HG03066 (cell line): ENCODE data around the gene HERC2.
"Not testable (repeated sequence)": the region's sequence is repeated elsewhere in the genome, so short reads cannot be mapped to it uniquely, and the experiment has no call there.

Experiments
- ATAC-seq: cut with Tn5 transposase; IDR thresholded peaks from one replicate; pipeline ENCODE4 v1.9.1; 2021; ENCODE audit warnings: low read depth; ENCODE audit not compliant: unreplicated experiment

Gene HERC2

DNA sequence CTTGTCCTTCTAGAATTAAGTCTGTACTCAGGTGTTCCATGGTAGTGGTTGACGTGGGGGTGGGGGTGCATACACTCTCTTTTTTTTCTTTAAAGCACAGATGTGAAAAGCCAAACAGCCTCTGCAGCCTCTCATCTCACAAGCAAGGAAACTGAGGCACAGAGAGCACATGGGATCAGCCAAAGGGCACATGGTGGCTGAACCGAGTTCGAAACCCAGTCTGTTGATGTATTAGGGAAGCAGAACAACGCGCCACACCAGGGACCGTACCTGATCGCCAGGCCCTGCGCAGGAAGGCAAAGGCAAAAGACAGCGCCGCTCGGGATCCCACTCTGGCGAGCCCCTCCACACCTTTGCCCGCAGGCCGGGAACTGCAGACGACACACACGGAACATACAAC is 47.3 kb downstream of the HERC2 start:
- no peak for ATAC-seq

DNA sequence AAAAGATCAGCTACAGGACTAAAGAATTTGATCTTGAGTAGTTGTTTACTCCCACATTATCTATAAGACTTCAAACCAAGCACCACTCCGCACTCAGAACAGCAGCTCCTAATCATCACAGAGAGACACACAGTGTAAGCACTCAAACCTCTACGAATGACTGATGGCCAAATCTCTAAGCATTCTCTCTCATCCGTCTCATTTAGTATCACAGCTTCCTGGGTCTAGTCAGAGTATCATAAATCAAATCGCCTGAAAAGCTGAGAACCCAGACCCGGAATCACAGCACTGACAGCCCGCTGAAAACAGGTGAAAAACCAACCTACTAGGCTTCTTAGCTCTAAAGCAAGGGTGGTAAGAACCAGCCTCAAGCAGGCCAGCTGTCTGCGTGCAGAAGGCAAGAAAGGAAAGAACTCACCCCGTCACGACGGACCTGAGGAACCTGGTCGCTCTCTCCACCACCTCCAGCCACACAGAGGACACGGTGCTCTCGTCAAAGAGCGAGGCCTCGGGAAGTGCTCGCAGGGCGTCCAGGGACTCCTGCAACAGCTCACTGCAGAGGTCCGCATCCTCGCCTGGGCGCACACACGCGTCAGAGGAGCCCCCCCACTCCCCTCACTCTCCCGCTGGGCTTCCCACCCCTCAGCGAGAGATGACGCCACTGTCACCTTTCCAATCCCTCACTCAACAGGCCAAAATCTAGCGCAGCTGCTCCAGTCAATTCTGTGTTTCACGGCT is 47.9 kb downstream of the HERC2 start:
- ATAC-seq: no peak

DNA sequence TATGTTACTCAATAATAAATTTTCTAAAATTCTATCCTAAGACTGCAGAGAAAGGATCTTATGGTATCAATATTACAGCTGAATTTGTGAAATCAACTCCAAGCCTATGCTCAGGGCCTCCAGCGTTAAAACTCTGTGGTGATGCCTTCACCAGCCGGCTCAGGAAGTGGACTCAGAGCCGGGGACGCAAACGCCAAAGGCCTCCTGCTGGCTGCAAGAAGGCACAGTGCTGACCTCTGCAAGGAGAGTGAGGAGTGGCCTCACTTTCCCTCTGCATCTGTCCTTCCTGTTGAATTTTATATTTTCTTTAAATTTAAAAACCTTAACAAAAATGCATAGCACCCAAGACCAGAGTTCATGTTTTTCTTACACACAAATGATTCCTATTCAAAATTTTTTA is 48.5 kb downstream of the HERC2 start:
- ATAC-seq: no peak

DNA sequence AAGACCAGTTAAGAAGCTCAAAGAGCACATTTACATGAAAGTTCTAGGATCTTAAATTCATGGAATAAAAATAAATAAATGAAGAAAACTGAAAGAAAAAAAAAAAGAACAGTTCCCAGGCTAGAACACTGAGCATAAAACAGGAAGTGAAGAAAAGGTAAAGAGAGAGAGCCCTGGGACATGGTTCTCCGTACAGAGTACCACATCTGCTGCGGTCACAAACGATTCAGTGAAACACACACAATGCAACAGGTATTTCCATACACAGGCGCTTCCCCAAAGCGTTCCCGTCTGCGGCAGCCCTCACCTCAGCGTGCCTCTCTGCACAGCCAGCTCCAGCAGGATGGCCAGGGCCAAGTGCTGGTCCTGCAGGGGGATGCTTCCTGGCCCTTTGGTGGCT is 49.4 kb downstream of the HERC2 start:
- no peak for ATAC-seq

DNA sequence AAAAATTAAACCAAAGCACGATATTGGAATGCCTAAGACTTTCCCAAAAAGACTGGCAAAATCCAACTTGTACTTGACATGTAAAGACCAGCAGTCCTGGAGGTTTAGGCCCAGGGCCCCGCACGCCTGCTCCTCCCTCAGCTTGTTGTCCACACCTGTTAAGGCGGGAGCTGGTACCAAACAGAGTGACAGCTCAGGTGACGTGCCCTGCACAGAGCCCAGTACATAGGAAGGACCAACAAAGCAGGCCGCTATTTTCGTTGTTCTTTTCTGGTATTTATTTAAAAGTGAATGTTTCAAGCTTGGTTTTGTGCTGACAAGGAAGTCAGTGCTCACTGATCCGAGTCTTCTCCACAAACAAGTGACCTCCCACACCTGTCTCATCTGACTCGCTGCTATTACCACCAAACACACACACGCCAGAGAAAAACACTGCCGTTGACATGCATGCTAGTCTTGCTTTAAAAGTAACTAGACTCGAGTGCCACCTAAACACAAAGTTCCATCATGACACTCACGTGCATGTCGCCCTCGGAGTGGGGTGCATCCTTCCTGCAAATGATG is 50.2 kb downstream of the HERC2 start:
- no peak for ATAC-seq

DNA sequence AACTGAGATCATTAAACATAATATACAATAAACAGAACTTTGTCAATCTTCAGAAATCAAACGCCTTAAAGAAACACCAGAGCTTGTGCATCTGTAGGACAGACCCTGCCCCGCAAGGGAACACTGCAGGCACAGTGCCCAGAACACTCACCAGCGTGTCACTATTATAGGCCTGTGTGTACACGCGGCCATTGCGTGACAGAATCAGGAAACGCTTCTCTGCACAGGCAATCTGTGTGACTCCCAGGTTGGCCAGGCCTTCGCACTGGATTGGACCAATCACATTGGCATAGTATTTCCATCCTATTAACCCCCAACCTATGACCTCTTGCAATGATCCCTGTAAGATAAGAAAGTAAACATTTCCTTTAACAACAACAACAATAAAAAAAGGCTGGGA is 52.9 kb downstream of the HERC2 start:
- ATAC-seq: no peak

DNA sequence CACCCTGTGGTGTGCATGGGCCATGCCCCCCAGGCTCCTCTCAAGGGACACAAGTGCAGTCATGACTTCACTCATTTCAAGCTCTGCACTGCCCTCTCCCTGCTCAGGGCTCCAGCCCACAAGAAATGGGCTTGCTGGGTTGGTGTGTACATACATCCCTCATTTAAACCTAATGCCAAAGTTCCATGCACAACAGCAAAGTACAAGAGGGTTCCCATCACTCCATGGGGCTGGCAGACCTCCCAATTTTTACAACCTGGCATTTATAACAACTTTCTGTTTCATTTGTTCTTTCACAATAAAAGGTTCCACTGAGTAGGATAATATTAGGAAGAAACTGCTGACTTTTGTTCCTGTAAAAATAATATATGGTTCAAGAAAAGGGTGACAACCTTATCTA is 54.3 kb downstream of the HERC2 start:
- ATAC-seq: no peak

DNA sequence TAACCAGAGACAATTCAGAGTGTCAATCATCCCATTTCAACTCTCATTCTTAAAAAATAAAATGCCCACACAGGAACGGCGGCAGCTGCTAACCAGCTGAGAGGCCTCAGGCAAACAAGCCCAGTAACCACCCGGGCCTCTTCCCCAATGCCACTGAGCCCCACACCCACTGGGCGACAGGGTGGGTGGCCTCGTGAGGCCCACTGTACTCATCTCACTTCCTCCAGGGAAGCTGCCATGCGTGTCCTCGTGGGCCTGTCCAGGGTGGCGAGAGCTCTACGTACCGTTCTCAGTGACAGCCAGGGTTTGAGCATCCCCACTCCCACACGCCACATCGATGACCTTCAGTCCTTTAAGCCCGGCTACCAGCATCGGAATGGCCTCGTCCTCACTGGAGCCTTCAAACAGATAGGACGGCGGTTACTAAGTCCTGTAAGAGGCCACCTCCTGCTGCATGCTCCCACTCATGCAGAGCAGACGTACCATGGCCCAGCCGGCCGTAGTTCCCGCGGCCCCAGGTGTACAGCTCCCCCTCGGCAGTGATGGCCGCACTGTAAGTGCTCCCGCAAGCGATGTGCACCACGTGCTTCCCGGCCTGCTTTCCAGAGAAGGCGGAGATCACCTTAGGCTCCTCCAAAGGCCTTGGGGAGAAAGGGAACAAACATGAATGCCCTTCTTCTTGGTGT is 56.5 kb downstream of the HERC2 start:
- no peak for ATAC-seq

DNA sequence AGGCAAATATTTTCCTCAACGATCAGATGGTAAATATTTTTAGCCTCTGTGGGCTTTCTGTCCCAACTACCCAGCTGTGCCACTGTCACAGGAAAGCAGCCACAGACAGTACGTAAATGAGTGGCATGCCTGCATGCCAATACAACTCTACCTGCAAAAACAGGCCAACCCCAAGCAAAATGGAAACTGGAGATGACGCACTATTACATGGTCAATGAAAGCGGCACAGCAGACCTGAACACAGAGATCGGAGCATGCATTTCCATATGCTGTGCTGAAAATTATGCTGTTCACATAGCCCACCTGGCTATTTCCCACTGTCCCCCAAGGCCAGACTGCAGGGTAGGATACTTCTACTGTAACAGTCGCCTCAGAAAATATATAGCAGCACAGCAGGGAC is 57.8 kb downstream of the HERC2 start:
- no peak for ATAC-seq

DNA sequence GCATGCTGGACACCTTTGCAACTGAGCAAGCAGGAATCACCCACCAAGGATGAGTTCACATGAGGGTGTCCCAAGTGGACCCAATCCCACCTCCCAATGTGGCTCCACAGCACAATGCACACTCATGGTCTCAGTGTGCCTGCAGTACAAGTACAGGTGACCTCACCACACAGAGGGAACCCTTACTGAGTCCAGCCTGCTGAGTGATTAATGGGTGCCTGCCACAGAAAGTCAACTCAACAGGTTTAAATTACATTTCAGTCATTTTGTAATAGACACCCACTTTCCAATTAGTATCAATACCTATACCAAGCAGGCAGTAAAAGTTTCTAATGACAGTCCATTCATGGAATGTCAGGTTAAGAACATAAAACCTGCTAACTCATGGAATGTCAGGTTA is 59.5 kb downstream of the HERC2 start:
- ATAC-seq: no peak

DNA sequence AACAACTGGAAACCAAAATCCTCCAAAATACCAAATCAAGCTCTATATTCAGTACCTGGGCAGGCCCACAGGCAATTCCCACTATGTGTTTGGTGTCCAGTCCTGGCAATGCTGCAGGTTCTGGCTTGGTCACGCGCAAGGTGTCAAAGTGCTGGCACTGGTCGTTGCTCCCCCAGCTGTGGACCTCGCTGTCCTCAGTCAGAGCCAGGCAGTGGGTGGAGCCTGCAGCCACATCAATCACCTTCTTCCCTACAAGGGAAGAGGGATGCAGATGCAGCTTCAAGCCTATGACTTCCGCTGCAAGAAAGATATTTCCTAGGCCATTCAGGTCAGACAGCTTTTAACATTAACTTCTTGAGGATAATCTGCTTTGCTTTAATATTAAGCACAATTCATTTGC is 61.3 kb downstream of the HERC2 start:
- no peak for ATAC-seq

DNA sequence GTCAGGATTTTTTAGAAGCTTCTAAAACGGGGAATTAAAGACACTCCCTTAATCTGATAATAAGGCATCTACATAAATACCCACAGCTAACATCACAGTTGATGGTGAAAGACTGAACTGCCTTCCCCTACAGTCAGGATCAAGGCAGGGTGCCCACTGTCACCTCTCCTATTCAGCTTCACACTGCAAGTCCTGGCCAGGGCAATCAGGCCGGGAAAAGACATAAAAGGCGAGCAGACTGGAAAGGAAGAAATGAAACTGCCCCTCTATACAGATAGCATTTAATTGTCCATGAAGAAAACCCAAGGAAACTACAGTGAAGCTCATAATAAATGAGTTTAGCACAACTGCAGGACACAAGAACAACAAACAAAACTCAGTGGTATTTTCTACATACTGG is 61.7 kb downstream of the HERC2 start:
- ATAC-seq: no peak

DNA sequence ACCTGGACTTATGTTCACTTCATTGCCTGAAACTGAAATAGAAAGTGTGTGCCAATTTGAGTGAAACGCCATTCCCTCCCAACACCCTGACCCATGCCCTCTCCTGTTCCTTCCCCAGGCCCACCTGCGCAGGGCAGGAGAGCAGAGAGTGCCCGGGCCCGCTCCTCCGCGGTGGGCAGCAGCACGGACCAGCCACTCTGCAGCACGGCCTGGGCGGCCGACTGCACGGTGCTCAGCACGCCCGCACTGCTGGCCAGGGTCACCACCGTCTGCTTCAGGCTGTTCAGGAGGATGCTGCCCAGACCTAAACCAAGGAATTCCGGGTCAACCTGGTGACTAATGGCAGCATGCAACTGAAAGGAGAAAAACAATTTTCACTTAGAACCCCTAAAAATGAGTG is 66.0 kb downstream of the HERC2 start:
- no peak for ATAC-seq

DNA sequence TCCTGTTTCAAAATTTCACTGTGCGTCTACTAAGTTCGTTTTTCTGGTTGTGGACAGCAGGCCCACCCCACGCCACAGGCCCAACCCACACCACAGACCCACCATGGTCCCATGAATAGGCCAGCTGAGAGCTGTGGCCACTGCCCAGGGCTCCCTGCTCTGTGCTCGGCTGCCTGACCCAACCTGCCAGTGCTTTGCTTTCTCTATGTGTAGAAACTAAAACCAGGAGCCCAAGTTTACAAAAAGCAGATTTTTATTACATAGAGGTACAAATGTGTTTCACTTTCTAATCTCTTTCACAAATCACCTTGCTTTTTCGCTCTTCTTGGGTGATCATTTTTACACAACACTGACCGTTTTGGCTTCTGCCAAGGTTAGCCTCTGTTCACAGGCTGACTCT is 69.1 kb downstream of the HERC2 start:
- no peak for ATAC-seq

DNA sequence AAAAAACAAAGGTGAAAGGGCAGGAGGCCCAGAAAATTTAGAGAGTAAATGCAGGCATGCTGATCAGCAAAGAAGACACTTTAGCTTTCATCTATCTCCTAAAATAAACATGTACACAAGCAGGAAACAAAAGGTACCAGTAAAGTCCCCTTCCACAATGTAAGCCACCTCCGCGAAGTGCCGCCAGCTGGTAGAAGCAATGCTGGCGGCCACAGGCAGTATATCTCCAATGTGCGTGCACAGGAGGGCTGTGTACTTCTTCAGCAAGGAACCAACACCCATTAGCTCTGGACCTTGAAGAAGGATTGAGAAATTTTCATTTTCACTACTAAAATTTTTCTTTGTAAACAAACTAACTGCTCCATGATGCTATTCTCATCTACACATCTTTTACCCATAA is 75.4 kb downstream of the HERC2 start:
- ATAC-seq: no peak

DNA sequence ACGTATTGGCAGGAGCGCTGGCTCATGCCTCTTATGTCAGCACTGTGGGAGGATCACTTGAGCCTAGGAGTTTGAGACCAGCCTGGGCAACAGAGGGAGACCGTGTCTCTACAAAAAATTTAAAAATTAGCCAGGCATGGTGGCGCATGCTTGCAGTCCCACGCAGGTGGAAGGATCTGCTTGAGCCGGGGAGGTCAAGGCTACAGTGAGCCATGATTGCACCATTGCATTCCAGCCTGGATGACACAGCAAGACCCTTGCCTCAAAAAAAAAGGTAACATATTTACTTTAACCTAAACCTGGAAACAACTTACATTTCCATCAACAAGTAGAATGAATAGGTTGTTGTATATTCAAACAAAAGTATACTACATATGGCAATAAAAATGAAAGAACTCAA is 78.1 kb downstream of the HERC2 start:
- ATAC-seq: no peak

DNA sequence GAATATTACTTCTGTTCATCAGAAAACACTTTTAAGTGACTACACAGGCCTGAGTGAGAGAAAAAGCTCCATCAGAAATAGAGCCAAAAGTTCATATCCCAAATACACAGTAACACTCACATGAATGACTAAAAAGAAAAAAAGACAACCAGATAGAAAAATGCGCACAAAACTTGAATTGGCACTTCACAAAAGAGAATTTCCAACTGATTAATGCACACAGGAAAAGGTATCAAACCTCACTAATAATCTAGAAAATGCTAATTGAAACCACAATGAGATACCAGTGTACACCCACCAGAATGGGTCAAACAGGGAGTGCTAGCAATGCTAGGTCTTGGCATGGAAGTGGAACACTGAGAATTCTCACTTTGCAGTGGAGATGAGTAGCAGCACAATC is 78.6 kb downstream of the HERC2 start:
- no peak for ATAC-seq

DNA sequence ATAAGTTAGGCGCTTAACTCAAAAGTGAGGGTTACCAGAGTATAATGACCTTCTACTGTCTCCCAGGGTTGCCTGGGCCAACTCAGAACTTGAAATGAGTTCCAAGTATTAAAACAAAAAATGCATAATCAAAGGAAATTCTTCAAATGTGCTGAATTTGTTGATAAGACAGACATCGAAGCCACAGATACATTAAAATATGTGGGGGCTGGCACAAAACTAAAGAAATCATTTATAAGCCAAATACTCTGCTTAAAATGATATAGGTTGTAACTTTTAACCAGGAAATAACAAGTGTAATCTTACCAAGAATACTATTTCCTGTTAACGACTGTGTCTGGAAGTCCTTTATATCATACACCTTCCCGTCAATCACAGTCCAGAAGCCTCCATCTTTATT is 83.7 kb downstream of the HERC2 start:
- ATAC-seq: not testable (repeated sequence)

DNA sequence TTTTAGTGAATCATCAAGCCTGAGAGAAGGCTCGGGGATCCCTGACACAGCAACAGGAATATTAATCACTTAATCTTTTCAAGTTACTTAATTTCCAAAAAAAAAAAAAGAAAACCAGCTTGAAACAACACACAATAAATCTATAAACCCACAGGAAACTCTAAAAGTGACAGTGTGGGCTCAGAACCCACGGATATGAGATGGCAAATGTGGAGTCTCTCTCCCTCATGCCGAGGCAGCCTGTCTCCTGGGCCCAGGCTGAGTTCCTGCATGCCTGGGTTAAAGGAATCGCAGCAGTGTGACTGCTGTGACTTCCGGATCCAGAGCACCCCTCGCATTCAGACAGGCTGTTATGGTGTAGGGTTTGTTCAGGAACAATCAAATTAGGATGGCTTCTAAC is 90.2 kb downstream of the HERC2 start:
- not testable (repeated sequence) for ATAC-seq

DNA sequence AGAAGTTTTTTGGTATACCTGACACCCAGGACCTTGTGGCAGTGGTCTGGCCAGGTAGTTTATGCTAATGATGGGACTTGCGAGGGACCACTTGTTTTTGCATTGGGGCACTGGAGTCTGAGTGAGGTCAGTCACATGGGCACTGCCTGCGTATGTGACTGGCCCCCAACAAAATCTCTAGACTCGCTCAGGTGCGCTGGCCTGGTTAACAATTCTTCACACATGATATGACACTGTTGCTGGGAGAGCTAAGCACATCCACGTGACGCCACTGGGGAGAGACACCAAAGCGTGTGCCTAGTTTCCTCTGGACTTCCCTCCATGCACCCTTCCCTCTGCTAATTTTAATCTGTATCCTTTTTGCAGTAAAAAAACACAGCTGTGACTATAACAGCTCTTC is 90.6 kb downstream of the HERC2 start:
- ATAC-seq: not testable (repeated sequence)

DNA sequence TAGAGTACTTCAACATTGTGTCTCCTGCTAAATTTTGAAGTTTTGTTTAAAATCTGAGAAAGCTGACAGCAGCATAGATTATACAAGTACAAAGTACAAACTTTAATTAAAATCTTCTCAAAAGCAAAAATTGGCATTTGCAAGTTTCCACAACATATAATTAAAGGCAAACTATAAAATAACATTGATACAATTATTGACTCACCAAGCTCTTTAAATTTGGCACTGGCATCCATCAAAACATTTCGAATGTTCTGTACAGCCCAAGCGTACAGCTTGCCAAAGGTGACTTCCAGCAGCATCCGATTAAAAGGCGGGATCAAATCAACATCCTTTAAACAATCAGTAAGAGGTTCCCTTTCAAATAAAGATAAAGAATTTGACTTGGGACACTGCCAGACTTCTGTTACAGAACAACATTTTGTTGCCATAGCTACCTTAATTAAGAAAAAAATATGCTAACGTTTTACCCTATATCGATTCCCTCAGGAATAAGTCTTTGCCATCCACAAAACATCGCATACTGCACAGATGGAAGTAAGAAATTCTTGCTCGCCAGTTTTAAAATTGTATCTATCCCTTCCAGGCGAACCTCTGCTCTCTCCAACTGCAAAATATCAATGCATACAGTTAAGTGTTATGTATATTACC is 92.9 kb downstream of the HERC2 start:
- not testable (repeated sequence) for ATAC-seq

DNA sequence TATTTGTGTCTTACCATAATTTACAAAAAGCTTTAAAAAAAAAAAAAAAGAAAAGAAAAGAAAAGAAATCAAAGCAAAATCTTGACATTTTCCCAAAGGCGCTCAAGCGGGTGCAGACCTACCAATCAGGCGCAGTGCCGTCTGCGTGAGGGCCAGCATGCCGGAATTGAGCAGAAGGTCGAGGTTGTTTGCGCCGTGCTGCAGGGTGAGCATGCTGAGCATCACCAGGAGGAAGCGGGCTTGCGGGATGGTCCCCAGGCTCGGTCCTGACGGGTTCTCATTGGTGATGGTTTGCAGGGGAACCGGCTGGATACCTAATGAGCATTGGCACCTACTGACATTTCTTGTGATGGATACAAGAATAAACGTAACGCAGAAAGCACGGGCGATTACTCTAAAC is 93.9 kb downstream of the HERC2 start:
- no peak for ATAC-seq
